Kidney (tissue), 14 donors: ENCODE results near the gene ATG2B. TPM values are rescaled to one million over a fixed set of nuclear protein-coding genes. Genes with fewer than 3 reads are reported as not detected.
"Not testable (repeated sequence)": the region's sequence is repeated elsewhere in the genome, so short reads cannot be mapped to it uniquely, and the experiment has no call there.

ENCODE experiments used
- DNase-seq, 5 donors: peaks; one replicate each; pipeline ENCODE4 v3.0.0-alpha.2; 2013 to 2020
- FAIRE-seq: peaks from 2 replicates; lab custom pipeline; 2012; peaks lifted over from hg19 to GRCh38; lab: Jason Lieb, UNC
- H3K27ac ChIP-seq, 2 donors: one replicate each; pipeline ENCODE4 v1.7.0; 2013; ENCODE audit warnings: low read depth in 2 of 2, low read length in 2 of 2, inconsistent platforms in 1 of 2
- H3K27me3 ChIP-seq: one replicate; pipeline ENCODE4 v1.7.1; 2013; ENCODE audit warnings: low read length, inconsistent platforms; ENCODE audit not compliant: control insufficient read depth, insufficient read depth
- H3K36me3 ChIP-seq, 3 donors: one replicate each; pipeline versions ENCODE4 v1.7.0 to v1.7.1; 2013; ENCODE audit warnings: low read length in 3 of 3, control low read depth in 1 of 3, inconsistent platforms in 1 of 3; ENCODE audit not compliant: insufficient read depth in 3 of 3, control insufficient read depth in 2 of 3
- H3K4me1 ChIP-seq, 3 donors: one replicate each; pipeline versions ENCODE4 v1.7.0 to v1.7.1; 2013; ENCODE audit warnings: low read length in 3 of 3, inconsistent platforms in 1 of 3, low read depth in 1 of 3; ENCODE audit not compliant: control insufficient read depth in 2 of 3, insufficient read depth in 2 of 3
- H3K4me3 ChIP-seq, 3 donors: one replicate each; pipeline versions ENCODE4 v1.7.0 to v1.8.1; 2013; ENCODE audit warnings: low read length in 3 of 3, control low read depth in 1 of 3, inconsistent platforms in 1 of 3
- H3K9ac ChIP-seq, 3 donors: one replicate each; pipeline versions ENCODE4 v1.7.0 to v1.7.1; 2013; ENCODE audit warnings: low read length in 3 of 3, control low read depth in 1 of 3, inconsistent platforms in 1 of 3
- H3K9me3 ChIP-seq, 3 donors: one replicate each; pipeline versions ENCODE4 v1.7.0 to v1.7.1; 2013; ENCODE audit warnings: low read length in 3 of 3, control low read depth in 1 of 3, inconsistent platforms in 1 of 3; ENCODE audit not compliant: control insufficient read depth in 2 of 3, insufficient read depth in 1 of 3
- CTCF ChIP-seq: IDR thresholded peaks from 3 replicates; pipeline ENCODE4 v1.5.1; 2012; ENCODE audit warnings: mild to moderate bottlenecking, moderate library complexity, borderline replicate concordance; ENCODE audit not compliant: insufficient read depth; ENCODE audit errors: extremely low read depth
- intact Hi-C: fragments of 100-400 bp; cut with DNase I; formaldehyde crosslinking; loops from one replicate; pipeline ENCODE4 v1.11.1; 2022
- polyA plus RNA-seq: library from polyadenylated mRNA; stranded (reverse); fragments of 350-450 nt; fragmentation: Illumina TruSeq; extraction: RNeasy Lipid Tissue Mini Kit (QIAGEN cat#74804); gene quantifications from one replicate; pipeline ENCODE4 v1.2.3, GENCODE V29; 2014; ENCODE audit warnings: low read depth, low replicate concordance; ENCODE audit not compliant: insufficient read depth
- total RNA-seq: library from RNA; stranded (reverse); fragmentation: NEBNext Ultra II Directional; extraction: Animal tissue kit (Norgen Biotek cat#: 25700); gene quantifications from one replicate; pipeline ENCODE4 v1.2.1, GENCODE V29; 2021
- donor health status: control.
- donor health status: control.
- donor health status: control.
- donor health status: control.
- donor health status: control.
- donor health status: DM: yes; HTN: yes; CAD: no.
- donor health status: Normal renal cell carcinoma (clear cell type).

The ATG2B gene
- total and polyA plus RNA-seq, 2 donors from 2014 or later: 3.8 to 35.8 TPM

DNA sequence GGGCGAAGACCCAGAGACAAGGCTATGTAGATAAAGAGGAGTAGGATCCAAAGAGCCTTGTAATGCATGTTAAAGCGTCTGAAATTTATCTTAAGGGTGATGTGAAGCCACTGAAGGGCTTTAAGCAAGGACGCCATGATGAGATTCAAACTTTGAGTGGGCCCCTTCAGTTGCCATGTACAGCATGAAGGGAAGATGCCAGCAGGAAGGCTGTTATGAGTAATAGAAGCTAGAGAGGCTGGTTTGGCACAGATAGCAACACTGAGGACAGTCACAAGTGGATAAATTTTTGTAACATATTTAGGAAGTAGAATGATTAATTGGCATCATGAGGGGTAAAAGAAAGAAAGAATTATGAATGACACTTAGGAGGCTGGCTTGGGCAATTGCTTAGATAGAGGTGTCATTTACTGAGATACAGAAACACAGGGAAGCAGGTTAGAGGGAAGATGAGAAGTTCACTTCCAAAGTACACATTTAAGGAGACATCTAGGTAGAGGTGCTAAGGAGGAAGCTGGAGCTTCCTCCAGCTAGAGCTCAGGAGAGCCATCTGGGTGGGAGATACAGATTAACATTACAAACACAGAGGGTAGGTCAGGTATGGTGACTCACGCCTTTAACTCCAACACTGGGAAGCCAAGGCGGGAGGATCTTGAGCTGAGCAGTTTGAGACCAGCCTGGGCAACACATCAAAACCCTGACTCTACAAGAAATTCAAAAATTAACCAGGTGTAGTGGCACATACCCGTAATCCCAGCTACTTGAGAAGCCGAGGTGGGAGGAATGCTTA lies 13.7 kb downstream of the ATG2B start:
- no peak overlapping the region for H3K27ac ChIP-seq
- no peak for TF ChIP-seq CTCF
- FAIRE-seq (no peak), DNase-seq (no peak)
- no peaks in the 10 kb centered on the region for H3K27me3 ChIP-seq
- no peaks in the 10 kb centered on the region for H3K9me3 ChIP-seq
- intact Hi-C loops: no loop called here
- no peak overlapping the region for H3K4me3 ChIP-seq
- no peaks in the 10 kb centered on the region for H3K36me3 ChIP-seq
- H3K9ac ChIP-seq: no peak overlapping the region
- no peaks in the 10 kb centered on the region for H3K4me1 ChIP-seq

- H3K9me3 ChIP-seq, H3K9ac ChIP-seq, H3K4me1 ChIP-seq, H3K27me3 ChIP-seq, DNase-seq, H3K27ac ChIP-seq, FAIRE-seq, H3K4me3 ChIP-seq, intact Hi-C loops, H3K36me3 ChIP-seq: not testable (repeated sequence)
These were observed 15.2 kb downstream of the ATG2B start for GRCh38 chr14:96347957-96348356.

GRCh38 chr14:96345669-96346068 lies 17.5 kb downstream of the ATG2B start:
- Histone ChIP-seq H3K4me3 (no peak overlapping the region), H3K9ac (no peak overlapping the region), H3K4me1 (no peaks in the 10 kb centered on the region), H3K36me3 (peaks cover 0 to 4% (median 0%) of the 10 kb centered on the region in 3 donors), H3K27ac (no peak overlapping the region), H3K9me3 (no peaks in the 10 kb centered on the region), H3K27me3 (no peaks in the 10 kb centered on the region)
- intact Hi-C loops: no loop called here
- FAIRE-seq (no peak), DNase-seq (no peak)
- no peak for TF ChIP-seq CTCF

GRCh38 chr14:96341323-96341722 lies 21.8 kb downstream of the ATG2B start:
- Histone ChIP-seq H3K36me3 (peaks cover 4% of the 10 kb centered on the region in 3 donors), H3K9ac (no peak overlapping the region), H3K27me3 (no peaks in the 10 kb centered on the region), H3K27ac (no peak overlapping the region), H3K9me3 (peaks cover 0 to 2% (median 0%) of the 10 kb centered on the region in 3 donors), H3K4me1 (no peaks in the 10 kb centered on the region), H3K4me3 (no peak overlapping the region)
- intact Hi-C loops: no loop called here
- DNase-seq: no peak
- no peak for TF ChIP-seq CTCF
- FAIRE-seq: no peak
